HAP-1 (cell line): Measurements from ENCODE around the gene CEMIP2.

Source experiments
- DNase-seq, 2 experiments: peaks; one replicate each; pipeline ENCODE4 v3.0.0-alpha.2; 2016 to 2020; ENCODE audit warnings: low spot score in 2 of 2
- H3K27me3 ChIP-seq: fragments of 250-450 bp; sonication (Bioruptor Pico); 2 replicates; pipeline ENCODE4 v1.5.1; 2020; ENCODE audit warnings: low read depth, mild to moderate bottlenecking, moderate library complexity
- H3K36me3 ChIP-seq: fragments of 250-450 bp; sonication (Bioruptor Pico); replicated peaks from 2 replicates; pipeline ENCODE4 v1.5.1; 2020; ENCODE audit warnings: mild to moderate bottlenecking
- H3K4me1 ChIP-seq: fragments of 250-450 bp; sonication (Bioruptor Pico); 2 replicates; pipeline ENCODE4 v1.5.1; 2020; ENCODE audit warnings: mild to moderate bottlenecking
- H3K4me3 ChIP-seq: fragments of 250-450 bp; sonication (Bioruptor Pico); 2 replicates; pipeline ENCODE4 v1.5.1; 2020; ENCODE audit warnings: mild to moderate bottlenecking, moderate library complexity
- H3K9me3 ChIP-seq: fragments of 250-450 bp; sonication (Bioruptor Pico); 2 replicates; pipeline ENCODE4 v1.5.1; 2020; ENCODE audit warnings: mild to moderate bottlenecking, moderate library complexity
- in situ Hi-C: fragments of 300-500 bp; cut with MboI; formaldehyde crosslinking; loops from 3 replicates; pipeline ENCODE4 v1.14.3; 2020; ENCODE audit warnings: low sequenced_read_pairs, inconsistent platforms, mixed read lengths

The CEMIP2 gene

DNA sequence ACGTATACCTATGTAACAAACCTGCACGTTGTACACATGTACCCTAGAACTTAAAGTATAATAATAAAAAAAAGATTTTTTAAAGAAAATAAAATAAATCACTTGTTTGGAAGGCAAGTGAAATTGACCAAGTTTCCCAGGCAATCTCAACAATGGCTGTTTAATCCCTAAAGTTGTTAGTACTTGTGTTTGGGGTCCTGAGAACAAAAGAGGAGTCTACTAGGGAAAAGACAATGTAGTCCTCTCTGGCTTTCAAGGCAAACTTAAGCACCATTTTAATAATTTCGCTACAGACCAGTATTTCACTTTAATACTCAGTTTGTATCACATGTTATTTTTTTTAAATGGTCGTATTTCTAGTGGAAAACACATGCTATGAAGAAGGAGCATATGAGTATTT is 14.2 kb downstream of the CEMIP2 start:
- H3K4me1 ChIP-seq = peaks cover 57% of the 10 kb centered on the region
- in situ Hi-C loops = no loop called here
- peaks cover 4% of the 10 kb centered on the region for H3K36me3 ChIP-seq

DNA sequence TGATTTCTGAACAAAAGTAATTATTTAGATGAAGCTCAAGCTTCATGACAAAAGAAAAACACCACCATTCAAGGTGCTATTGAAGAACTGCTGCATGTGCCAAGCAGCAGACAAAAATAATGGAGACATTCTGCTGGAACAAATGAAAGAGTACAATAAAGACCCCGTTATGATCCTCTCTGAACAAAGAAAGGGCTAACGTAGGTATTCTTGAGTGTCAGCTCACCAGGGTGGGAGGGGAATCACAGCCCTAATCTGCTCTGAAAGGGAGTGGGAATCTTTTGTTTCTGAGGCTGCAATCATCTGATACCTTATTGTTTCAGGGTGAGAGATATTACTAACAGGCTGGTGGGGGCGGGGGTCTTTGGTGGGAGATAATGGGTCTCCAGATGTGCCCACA is 15.4 kb downstream of the CEMIP2 start:
- H3K4me1 ChIP-seq = peaks cover 44% of the 10 kb centered on the region
- in situ Hi-C loops = no loop called here
- H3K9me3 ChIP-seq = no peaks in the 10 kb centered on the region
- DNase-seq = peak; percentile 85 to 97
- H3K36me3 ChIP-seq = peaks cover 11% of the 10 kb centered on the region
- H3K4me3 ChIP-seq = no peak overlapping the region
- no peaks in the 10 kb centered on the region for H3K27me3 ChIP-seq

More for the DNA sequence above, 14.2 kb downstream of the CEMIP2 start:
- no peak overlapping the region for H3K4me3 ChIP-seq
- no peaks in the 10 kb centered on the region for H3K27me3 ChIP-seq
- H3K9me3 ChIP-seq = no peaks in the 10 kb centered on the region
- DNase-seq = peak in 1 of 2 experiments; percentile 74

DNA sequence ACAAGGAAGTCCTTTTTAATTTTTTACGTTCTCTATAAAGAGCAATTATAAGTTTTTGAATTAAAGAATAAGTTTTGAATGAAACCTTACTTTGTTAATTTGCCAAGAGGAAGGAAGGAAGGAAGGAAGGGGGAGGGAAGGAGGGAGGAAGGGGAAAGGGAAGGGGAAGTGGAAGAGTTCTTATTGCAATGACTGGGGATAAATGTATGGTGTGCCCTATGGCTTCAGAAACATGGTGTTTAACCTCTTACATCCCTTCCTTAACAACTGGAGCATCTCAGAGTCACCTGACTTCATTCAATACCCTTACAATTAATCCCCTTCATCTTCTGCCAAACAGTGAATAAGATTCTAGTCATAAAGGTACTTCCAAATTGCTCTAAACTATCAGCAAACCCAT is 16.0 kb downstream of the CEMIP2 start:
- Histone ChIP-seq H3K27me3 (no peaks in the 10 kb centered on the region), H3K36me3 (peaks cover 14% of the 10 kb centered on the region), H3K4me1 (peaks cover 39% of the 10 kb centered on the region), H3K9me3 (no peaks in the 10 kb centered on the region), H3K4me3 (no peak overlapping the region)
- DNase-seq = peak in 1 of 2 experiments; percentile 63
- in situ Hi-C loops = no loop called here

DNA sequence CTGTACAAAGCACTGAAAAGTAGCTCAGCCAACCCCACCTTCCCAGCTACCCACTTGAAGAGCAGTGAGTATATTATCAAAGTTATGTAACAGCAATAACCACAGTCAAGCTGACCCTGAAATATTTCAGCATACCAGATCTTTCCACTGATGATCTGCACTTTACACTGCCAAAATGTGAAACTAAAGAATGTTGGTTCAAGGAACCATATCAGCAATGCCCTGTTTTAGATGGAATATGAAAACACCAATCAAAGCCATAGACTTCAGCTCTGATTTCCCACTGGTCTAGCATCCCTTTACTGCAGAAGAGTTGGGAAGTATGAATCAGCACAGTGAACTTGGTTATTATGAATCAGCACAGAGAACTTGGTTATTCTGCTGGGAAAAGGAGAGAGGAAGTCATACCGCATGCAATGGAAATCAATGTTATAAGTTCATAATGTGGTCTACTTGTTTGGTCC is 20.0 kb downstream of the CEMIP2 start:
- no peak overlapping the region for H3K4me3 ChIP-seq
- no peaks in the 10 kb centered on the region for H3K27me3 ChIP-seq
- no peaks in the 10 kb centered on the region for H3K9me3 ChIP-seq
- in situ Hi-C loops = no loop called here
- H3K36me3 ChIP-seq = peaks cover 34% of the 10 kb centered on the region
- peaks cover 12% of the 10 kb centered on the region for H3K4me1 ChIP-seq
- no peak for DNase-seq

DNA sequence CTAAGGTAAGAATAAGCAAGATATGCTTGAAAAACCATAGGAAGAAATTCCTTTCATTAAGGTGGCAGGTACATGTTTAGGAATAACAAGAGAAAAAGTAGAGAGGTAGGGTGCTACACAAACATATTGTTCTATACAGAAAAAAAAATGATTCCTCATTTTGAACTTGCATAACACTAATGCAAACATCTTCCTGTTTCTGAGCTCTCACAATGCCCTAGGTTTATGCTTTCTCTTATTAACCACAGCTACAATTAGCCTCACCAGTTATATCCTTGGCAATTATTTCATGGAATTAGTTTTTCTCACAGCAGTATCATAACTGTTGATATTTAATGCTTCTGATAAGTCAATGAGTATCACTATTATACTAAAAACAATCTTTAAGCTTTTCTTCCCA is 20.7 kb downstream of the CEMIP2 start:
- in situ Hi-C loops = no loop called here
- Histone ChIP-seq H3K4me3 (no peak overlapping the region), H3K36me3 (peaks cover 34% of the 10 kb centered on the region), H3K4me1 (peaks cover 8% of the 10 kb centered on the region), H3K9me3 (no peaks in the 10 kb centered on the region), H3K27me3 (no peaks in the 10 kb centered on the region)
- no peak for DNase-seq

DNA sequence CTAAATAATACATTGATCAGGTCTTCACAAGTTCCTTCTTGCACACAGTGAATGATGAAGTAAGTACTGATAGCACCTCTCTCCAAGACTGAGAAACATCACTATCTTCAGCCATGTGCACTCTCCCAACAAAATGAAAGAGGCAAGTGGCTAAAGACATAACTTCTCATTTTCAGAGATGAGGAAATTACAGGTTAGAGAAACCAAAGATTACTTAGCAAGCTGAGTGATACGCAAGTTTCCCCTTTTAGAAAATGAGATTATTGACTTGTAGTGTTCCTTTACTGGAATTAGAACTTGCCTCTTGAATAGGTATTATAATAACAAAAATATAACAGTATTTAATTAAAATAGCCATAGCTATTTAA is 21.6 kb downstream of the CEMIP2 start:
- in situ Hi-C loops = no loop called here
- DNase-seq = no peak
- Histone ChIP-seq H3K4me3 (no peak overlapping the region), H3K9me3 (no peaks in the 10 kb centered on the region), H3K4me1 (peaks cover 2% of the 10 kb centered on the region; the same call in 1 of the 2 replicates), H3K36me3 (peaks cover 34% of the 10 kb centered on the region), H3K27me3 (no peaks in the 10 kb centered on the region)

DNA sequence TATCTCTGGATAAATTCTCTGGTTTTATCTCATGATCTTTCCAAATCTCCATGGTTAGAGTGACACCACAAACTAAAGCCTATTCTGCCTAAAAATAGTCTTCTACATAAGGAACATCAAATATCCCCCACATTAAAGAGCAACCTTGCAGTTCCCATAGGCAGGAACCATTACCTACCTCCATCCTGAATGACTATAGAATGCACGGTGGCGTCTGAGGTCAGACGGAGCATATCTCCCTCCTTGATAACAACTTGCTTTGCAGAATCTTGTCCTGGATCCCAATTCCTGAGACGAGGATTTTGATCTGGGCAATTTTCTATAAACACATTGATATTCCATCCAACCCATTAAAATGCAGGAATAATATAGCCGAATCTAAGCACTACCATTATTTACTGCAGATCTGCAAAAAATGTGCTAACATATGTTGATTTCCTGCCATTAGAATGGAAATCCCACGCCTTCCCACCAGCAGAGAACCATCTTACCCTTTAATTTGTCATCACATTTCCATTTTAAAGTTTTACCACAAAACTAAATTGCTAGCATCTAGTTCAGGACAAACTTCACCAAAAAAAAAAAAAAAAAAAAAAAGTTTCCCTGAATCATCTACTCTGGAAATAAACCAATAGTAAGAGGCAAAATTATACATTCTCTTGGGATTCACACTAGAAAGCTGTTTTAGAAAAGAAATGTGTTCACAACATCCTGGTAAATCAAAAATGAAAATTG is 22.1 kb downstream of the CEMIP2 start:
- Histone ChIP-seq H3K27me3 (no peaks in the 10 kb centered on the region), H3K4me3 (no peak overlapping the region), H3K9me3 (no peaks in the 10 kb centered on the region), H3K4me1 (no peaks in the 10 kb centered on the region), H3K36me3 (peaks cover 34% of the 10 kb centered on the region)
- in situ Hi-C loops = no loop called here
- no peak for DNase-seq

DNA sequence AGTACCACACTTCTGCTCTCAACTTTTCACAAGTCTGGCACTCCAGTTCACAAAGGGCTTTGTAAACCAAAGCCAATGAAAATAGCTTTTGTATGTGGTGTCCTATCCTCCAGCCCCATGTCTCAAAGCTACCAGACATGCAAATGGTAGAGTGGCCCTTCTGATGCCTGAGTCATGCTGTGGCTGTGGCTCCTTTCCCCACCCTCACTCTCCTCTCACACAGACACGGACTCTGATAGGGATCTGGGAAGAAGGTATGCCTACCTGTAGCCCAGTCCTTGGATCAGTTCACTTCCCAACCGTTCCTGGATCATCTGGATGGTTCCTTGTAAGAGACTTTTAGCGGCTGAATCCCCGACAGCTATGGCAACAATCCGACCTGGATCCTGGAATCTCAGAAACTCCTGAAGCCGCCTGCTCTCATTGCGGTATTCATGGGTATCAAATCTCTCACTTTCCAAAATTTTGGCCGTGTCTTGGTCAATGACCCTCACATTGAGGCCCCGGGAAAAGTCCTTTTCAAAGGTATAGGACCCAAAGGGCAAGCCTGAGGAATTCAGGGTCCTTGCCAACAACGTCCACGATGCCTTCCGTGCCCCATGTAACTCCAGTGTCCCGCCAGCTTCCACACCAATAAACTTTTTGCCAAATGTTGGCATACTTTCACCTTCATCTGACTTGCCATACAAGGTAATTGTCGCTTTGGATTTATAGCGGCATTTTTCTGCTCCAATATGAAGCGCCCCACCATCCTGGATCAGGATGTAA is 23.4 kb downstream of the CEMIP2 start:
- Histone ChIP-seq H3K4me3 (no peak overlapping the region), H3K36me3 (peaks cover 38% of the 10 kb centered on the region), H3K9me3 (no peaks in the 10 kb centered on the region), H3K27me3 (no peaks in the 10 kb centered on the region), H3K4me1 (no peaks in the 10 kb centered on the region)
- no peak for DNase-seq
- in situ Hi-C loops = no loop called here

DNA sequence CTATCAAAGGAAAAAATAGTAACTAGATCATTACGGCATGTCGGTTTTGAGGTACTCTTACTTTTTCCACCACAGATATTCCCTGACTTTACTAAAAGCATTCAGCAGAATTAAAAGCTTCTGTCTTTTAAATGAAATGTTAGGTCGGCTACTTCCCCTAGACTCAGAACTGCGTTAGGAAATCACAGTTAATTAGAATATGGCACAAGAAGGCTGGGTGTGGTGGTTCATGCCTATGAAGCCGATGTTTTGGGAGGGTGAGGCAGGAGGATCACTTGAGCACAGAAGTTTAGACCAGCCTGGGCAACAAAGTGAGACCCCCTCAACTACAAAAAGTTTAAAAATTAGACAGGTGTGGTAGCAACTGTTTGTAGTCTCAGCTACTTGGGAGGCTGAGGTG is 24.4 kb downstream of the CEMIP2 start:
- no peaks in the 10 kb centered on the region for H3K4me1 ChIP-seq
- in situ Hi-C loops = no loop called here
- H3K36me3 ChIP-seq = peaks cover 39% of the 10 kb centered on the region
- H3K4me3 ChIP-seq = no peak overlapping the region
- H3K27me3 ChIP-seq = no peaks in the 10 kb centered on the region
- no peaks in the 10 kb centered on the region for H3K9me3 ChIP-seq
- no peak for DNase-seq

DNA sequence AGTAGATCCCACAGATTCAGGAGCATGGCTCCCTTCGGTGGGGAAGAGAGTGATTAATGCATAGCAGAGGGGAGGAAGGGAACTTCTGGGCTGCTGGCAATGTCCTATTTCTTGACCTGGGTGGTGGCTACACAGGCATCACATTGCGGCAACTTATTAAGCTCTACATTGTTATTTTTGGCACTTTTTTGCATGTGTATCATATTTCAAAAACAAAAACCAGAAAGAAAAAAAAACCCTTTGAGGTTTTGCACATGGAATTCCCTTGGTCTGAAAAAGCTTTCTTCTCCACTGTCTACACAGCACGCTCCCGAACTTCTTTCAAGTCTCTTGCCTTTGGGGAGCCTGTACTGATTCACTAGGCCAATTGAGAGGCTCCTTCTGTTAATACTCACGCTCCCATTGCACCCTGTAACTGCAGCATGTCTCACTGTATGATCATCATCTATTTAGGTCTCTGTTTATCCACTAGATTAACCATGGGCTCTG is 25.1 kb downstream of the CEMIP2 start:
- in situ Hi-C loops = no loop called here

DNA sequence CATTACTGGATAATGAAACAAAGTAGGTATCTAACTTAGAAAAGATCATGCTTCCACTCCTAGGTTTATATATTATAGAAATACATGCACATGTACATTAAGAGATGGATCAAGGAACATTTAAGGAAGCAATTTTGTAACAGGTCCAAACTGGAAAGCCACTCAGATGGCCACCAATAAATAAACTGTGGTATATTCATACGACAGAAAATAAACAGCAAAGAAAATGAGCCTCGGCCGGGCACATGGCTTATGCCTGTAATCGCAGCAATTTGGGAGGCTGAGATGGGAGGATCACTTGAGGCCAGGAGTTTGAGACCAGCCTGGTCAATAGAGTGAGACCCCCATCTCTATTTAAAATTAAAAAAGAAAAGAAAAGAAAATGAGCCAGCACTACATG is 25.6 kb downstream of the CEMIP2 start:
- Histone ChIP-seq H3K4me1 (no peaks in the 10 kb centered on the region), H3K27me3 (no peaks in the 10 kb centered on the region), H3K4me3 (no peak overlapping the region), H3K9me3 (no peaks in the 10 kb centered on the region), H3K36me3 (peaks cover 32% of the 10 kb centered on the region)
- in situ Hi-C loops = no loop called here
- DNase-seq = no peak

More for the DNA sequence above, 25.1 kb downstream of the CEMIP2 start:
- DNase-seq = no peak
- Histone ChIP-seq H3K4me1 (no peaks in the 10 kb centered on the region), H3K4me3 (no peak overlapping the region), H3K27me3 (no peaks in the 10 kb centered on the region), H3K9me3 (no peaks in the 10 kb centered on the region), H3K36me3 (peaks cover 32% of the 10 kb centered on the region)

DNA sequence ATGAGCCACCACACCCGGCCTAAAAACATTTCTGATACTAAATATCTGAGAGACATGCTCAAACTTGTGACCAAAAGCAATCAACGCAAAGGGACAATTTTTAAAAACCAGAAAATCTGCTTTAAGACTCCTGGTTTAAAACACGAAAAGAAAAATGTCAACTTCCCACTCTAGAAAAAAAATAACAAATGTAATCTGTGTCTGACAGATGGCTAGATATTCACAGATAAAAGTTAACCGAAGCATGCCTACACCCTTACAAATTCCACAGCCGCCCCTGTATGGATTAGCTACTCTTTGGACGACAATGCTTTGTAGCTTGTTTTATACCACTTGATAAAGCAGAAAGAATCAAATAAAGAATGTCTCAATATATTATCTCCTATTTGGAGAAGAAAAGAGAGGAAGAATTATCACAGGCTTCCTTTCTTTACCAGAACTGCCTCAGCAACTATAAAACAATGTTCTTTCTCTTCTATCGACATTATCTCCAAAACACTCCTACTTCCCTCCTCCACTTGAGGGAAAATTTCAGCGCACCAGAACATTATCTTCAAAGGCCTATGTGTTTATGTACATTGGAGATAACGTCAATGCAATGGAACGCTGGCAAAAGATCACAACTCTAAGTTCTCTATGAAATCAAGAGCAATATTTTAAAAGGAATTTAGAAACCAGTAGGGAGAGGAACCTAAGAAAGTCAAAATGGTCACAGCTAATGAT is 26.2 kb downstream of the CEMIP2 start:
- no peak overlapping the region for H3K4me3 ChIP-seq
- no peaks in the 10 kb centered on the region for H3K4me1 ChIP-seq
- H3K36me3 ChIP-seq = peaks cover 26% of the 10 kb centered on the region
- in situ Hi-C loops = no loop called here
- H3K27me3 ChIP-seq = no peaks in the 10 kb centered on the region
- H3K9me3 ChIP-seq = no peaks in the 10 kb centered on the region
- DNase-seq = no peak

DNA sequence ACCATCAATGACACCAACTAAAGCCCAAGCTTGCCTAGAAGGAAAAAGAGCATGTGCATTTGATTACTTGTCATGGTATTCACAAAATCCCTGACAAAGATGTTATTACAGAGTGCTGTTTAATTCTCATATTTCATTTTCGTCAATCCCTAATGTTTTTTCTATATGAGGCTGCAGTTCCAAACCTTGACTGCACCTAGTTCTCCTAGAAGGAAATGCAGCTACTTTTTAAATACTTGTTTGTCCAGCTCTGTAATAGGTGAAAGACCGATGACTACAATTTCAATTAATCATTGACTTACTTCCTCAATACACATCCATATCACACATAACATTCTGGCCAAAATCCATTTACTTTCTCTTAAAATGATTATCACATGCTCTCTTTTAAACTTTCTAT is 28.1 kb downstream of the CEMIP2 start:
- in situ Hi-C loops = no loop called here
- Histone ChIP-seq H3K9me3 (no peaks in the 10 kb centered on the region), H3K4me1 (no peaks in the 10 kb centered on the region), H3K4me3 (no peak overlapping the region), H3K36me3 (peaks cover 16% of the 10 kb centered on the region), H3K27me3 (no peaks in the 10 kb centered on the region)
- DNase-seq = no peak

DNA sequence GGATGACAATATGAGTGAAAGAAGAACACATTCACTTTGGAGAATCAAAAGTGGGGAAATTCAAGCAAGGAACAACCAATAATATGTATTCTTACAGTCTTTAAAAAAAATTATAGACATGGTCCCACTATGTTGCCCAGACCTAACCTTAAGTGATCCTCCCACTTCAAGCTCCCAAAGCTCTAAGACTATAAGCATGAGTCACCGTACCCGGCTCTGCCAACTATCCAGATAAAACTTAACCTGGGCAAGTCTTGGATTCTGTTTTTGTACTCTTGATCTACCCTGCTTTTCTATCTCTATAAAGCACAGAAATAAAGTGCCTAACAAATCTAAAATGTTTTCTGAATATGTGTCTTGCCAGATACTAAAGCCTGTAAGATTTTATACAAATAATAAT is 30.9 kb downstream of the CEMIP2 start:
- Histone ChIP-seq H3K4me1 (no peaks in the 10 kb centered on the region), H3K36me3 (peaks cover 18% of the 10 kb centered on the region)
- in situ Hi-C loops = no loop called here

More for the DNA sequence above, 30.9 kb downstream of the CEMIP2 start:
- DNase-seq = no peak
- no peaks in the 10 kb centered on the region for H3K27me3 ChIP-seq
- no peak overlapping the region for H3K4me3 ChIP-seq
- no peaks in the 10 kb centered on the region for H3K9me3 ChIP-seq
